Gastroesophageal sphincter (tissue), 3 donors: ENCODE data around the gene KLC1.

Source experiments
- CTCF ChIP-seq, 4 experiments: fragments of 200-600 bp in 2 of 4; fragments of 450-650 bp in 2 of 4; sonication (generic) in 1 of 4; IDR thresholded peaks; one replicate each; pipeline ENCODE4 v1.5.1; 2017 to 2019; ENCODE audit warnings: antibody characterized with exemption in 4 of 4, mild to moderate bottlenecking in 2 of 4, moderate library complexity in 2 of 4
- EP300 ChIP-seq: sonication (generic); formaldehyde crosslinking; IDR thresholded peaks from one replicate; pipeline ENCODE4 v1.6.1; 2017; ENCODE audit warnings: antibody characterized with exemption, mild to moderate bottlenecking
- POLR2A ChIP-seq, 2 donors: fragments of 450-650 bp; IDR thresholded peaks; one replicate each; pipeline ENCODE4 v1.6.1; 2017; ENCODE audit warnings: antibody characterized with exemption in 2 of 2, mild to moderate bottlenecking in 2 of 2, moderate library complexity in 1 of 2
- POLR2AphosphoS5 ChIP-seq: sonication (generic); formaldehyde crosslinking; IDR thresholded peaks from one replicate; pipeline ENCODE4 v1.6.1; 2017; ENCODE audit warnings: antibody characterized with exemption

DNA sequence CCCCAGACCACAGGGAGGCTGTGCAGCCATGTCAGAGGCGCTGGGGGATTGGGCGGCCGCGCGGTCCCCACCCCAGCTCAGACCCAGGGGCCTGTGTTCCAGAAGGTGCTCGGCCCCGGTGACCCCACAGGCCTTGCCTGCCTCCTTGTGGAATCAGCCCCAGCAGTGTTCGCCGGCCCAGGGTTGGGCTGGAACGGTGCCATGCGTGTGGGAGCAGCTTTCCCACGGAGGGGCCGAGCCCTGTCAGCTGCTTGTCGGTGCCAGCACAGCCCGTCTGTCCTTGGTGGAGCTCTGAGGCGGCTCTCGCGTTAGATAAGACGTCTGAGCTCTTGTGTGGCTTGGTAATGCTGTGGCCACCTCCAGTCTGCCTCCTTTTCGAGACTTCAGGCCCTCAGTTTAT lies 95.1 kb downstream of the KLC1 start:
- TF ChIP-seq CTCF (IDR thresholded peaks at IDR 0.05) (peak in 3 of 4 experiments; percentile 13 to 38 (median 23)), POLR2AphosphoS5 (peak; percentile 55), POLR2A (IDR thresholded peaks at IDR 0.05) (no peak), EP300 (no peak)
